K562 (cell line): ENCODE measurements around the gene SLC29A3.

Source experiments
- EP300 ChIP-seq: IDR thresholded peaks from 2 replicates; pipeline ENCODE4 v1.6.1; 2012; ENCODE audit warnings: low read length, improper control_type of control experiment
- EZH2 ChIP-seq: IDR thresholded peaks from 2 replicates; pipeline ENCODE4 v1.6.1; 2012; ENCODE audit warnings: low read depth, mild to moderate bottlenecking, inconsistent platforms, low read length, borderline replicate concordance
- HINFP ChIP-seq: fragments of 450-650 bp; conservative IDR thresholded peaks from 2 replicates; pipeline ENCODE4 v1.6.1; 2016; ENCODE audit warnings: missing genetic modification characterization, low read depth, mild to moderate bottlenecking, control low read depth, missing compliant biosample characterization
- MAZ ChIP-seq, 2 experiments: fragments of 450-650 bp in 1 of 2; sonication (generic) in 1 of 2; formaldehyde crosslinking; IDR thresholded peaks in 1 of 2; conservative IDR thresholded peaks in 1 of 2; 2 replicates each; pipeline versions ENCODE4 v1.4.0 to v1.5.0; 2020; ENCODE audit warnings: mild to moderate bottlenecking in 1 of 2, missing genetic modification reagents in 1 of 2
- PHF21A ChIP-seq: fragments of 450-650 bp; IDR thresholded peaks from 2 replicates; pipeline ENCODE4 v1.6.1; 2017; ENCODE audit warnings: low read depth, borderline replicate concordance
- TCF7L2 ChIP-seq: fragments of 150-350 bp; IDR thresholded peaks from 2 replicates; pipeline ENCODE4 v1.6.1; 2016; ENCODE audit warnings: low read depth, mild to moderate bottlenecking, low read length, moderate library complexity
- YY1 ChIP-seq, 3 experiments: IDR thresholded peaks; 2 replicates each; pipeline ENCODE4 v1.6.1; 2011; ENCODE audit warnings: low read length in 2 of 3, mild to moderate bottlenecking in 2 of 3, moderate library complexity in 2 of 3, borderline replicate concordance in 1 of 3, control low read depth in 1 of 3, low read depth in 1 of 3; ENCODE audit not compliant: insufficient read depth in 3 of 3, insufficient replicate concordance in 2 of 3, control insufficient read depth in 1 of 3, insufficient read length in 1 of 3; ENCODE audit errors: extremely low read depth in 1 of 3
- ZFP1 ChIP-seq: fragments of 450-650 bp; formaldehyde crosslinking; IDR thresholded peaks from 2 replicates; pipeline ENCODE4 v1.4.0; 2020; ENCODE audit warnings: mild to moderate bottlenecking, mixed read lengths

- TF ChIP-seq EP300, result no peak
- no peak for TF ChIP-seq PHF21A
- TF ChIP-seq TCF7L2, result no peak
- TF ChIP-seq EZH2, result no peak
- TF ChIP-seq YY1 (IDR thresholded peaks at IDR 0.05; ENCODE audit: borderline replicate concordance in 1 of 3, control insufficient read depth in 1 of 3, extremely low read depth in 1 of 3, insufficient read depth in 3 of 3, insufficient read length in 1 of 3, insufficient replicate concordance in 2 of 3, low read depth in 1 of 3, low read length in 2 of 3), result no peak
- no peak for TF ChIP-seq ZFP1
- TF ChIP-seq HINFP, result no peak
- TF ChIP-seq MAZ (CRISPR knock-in tag; conservative IDR thresholded peaks at IDR 0.05 in 1 of 2, IDR thresholded peaks at IDR 0.05 in 1 of 2), result no peak
Observed at GRCh38 chr10:71335173-71335708, 16.2 kb downstream of the SLC29A3 start.
